Breast epithelium (tissue), 4 donors: ENCODE measurements around the gene ADAMTS2. TPM values are rescaled to one million over a fixed set of nuclear protein-coding genes. Genes with fewer than 3 reads are reported as not detected.

Experiments
- DNase-seq, 2 donors: peaks; one replicate each; pipeline ENCODE4 v3.0.0-alpha.2; 2019; ENCODE audit warnings: low spot score in 2 of 2
- H3K27ac ChIP-seq, 2 donors: fragments of 200-600 bp; sonication (generic) in 1 of 2; one replicate each; pipeline ENCODE4 v1.5.1; 2016 to 2019; ENCODE audit warnings: mild to moderate bottlenecking in 1 of 2
- H3K27me3 ChIP-seq, 2 donors: fragments of 200-600 bp; sonication (generic) in 1 of 2; one replicate each; pipeline versions ENCODE4 v1.5.1 to v1.6.0; 2017 to 2019; ENCODE audit warnings: control low read depth in 1 of 2, mild to moderate bottlenecking in 1 of 2
- H3K36me3 ChIP-seq: fragments of 200-600 bp; one replicate; pipeline ENCODE4 v1.5.1; 2019
- H3K4me1 ChIP-seq, 2 donors: fragments of 200-600 bp; sonication (generic); one replicate each; pipeline ENCODE4 v1.5.1; 2016 to 2019; ENCODE audit warnings: control low read depth in 1 of 2
- H3K4me3 ChIP-seq, 3 donors: fragments of 200-600 bp; sonication (generic); 1 replicate in 2 of 3; 2 replicates in 1 of 3; pipeline ENCODE4 v1.5.1; 2016 to 2019; ENCODE audit warnings: mild to moderate bottlenecking in 3 of 3, moderate library complexity in 2 of 3
- H3K9me3 ChIP-seq, 2 donors: fragments of 200-600 bp; sonication (generic) in 1 of 2; one replicate each; pipeline ENCODE4 v1.5.1; 2016 to 2019; ENCODE audit warnings: control low read depth in 1 of 2
- CTCF ChIP-seq, 3 donors: fragments of 450-650 bp; IDR thresholded peaks; one replicate each; pipeline ENCODE4 v1.5.1; 2016 to 2017; ENCODE audit warnings: antibody characterized with exemption in 3 of 3, mild to moderate bottlenecking in 3 of 3, moderate library complexity in 3 of 3
- POLR2A ChIP-seq: fragments of 450-650 bp; IDR thresholded peaks from one replicate; pipeline ENCODE4 v1.6.1; 2016; ENCODE audit warnings: antibody characterized with exemption, mild to moderate bottlenecking, moderate library complexity
- POLR2AphosphoS5 ChIP-seq, 3 donors: sonication (generic); formaldehyde crosslinking; IDR thresholded peaks; one replicate each; pipeline ENCODE4 v1.6.1; 2017; ENCODE audit warnings: antibody characterized with exemption in 3 of 3
- intact Hi-C: fragments of 100-400 bp; cut with DNase I; formaldehyde crosslinking; loops from one replicate; pipeline ENCODE4 v1.15.1; 2023; ENCODE audit warnings: low total_unique reads
- total RNA-seq, 3 donors: library from RNA; depleted of rRNA; stranded (reverse); fragments of >200 nt; gene quantifications; one replicate each; pipeline ENCODE4 v1.1.0, GENCODE V29; 2016

The ADAMTS2 gene
- total RNA-seq, 3 donors from 2014 or later: 11.3 to 51.8 (median 19.7) TPM

GRCh38 chr5:179164331-179165311, 180.6 kb downstream of the ADAMTS2 start:
- Histone ChIP-seq H3K27ac (no peak overlapping the region), H3K36me3 (no peaks in the 10 kb centered on the region), H3K4me1 (no peaks in the 10 kb centered on the region), H3K9me3 (peaks cover 0 to 11% of the 10 kb centered on the region in 2 donors), H3K4me3 (no peak overlapping the region), H3K27me3 (no peaks in the 10 kb centered on the region)
- intact Hi-C loops: loop anchor here (10.0 kb wide), 2 partner anchors 330 to 1870 kb away; no protein-coding TSS in a partner anchor
- TF ChIP-seq CTCF (IDR thresholded peaks at IDR 0.05) (no peak), POLR2A (no peak), POLR2AphosphoS5 (IDR thresholded peaks at IDR 0.05) (no peak)
- DNase-seq: peak in 1 of 2 donors; percentile 40

DNA sequence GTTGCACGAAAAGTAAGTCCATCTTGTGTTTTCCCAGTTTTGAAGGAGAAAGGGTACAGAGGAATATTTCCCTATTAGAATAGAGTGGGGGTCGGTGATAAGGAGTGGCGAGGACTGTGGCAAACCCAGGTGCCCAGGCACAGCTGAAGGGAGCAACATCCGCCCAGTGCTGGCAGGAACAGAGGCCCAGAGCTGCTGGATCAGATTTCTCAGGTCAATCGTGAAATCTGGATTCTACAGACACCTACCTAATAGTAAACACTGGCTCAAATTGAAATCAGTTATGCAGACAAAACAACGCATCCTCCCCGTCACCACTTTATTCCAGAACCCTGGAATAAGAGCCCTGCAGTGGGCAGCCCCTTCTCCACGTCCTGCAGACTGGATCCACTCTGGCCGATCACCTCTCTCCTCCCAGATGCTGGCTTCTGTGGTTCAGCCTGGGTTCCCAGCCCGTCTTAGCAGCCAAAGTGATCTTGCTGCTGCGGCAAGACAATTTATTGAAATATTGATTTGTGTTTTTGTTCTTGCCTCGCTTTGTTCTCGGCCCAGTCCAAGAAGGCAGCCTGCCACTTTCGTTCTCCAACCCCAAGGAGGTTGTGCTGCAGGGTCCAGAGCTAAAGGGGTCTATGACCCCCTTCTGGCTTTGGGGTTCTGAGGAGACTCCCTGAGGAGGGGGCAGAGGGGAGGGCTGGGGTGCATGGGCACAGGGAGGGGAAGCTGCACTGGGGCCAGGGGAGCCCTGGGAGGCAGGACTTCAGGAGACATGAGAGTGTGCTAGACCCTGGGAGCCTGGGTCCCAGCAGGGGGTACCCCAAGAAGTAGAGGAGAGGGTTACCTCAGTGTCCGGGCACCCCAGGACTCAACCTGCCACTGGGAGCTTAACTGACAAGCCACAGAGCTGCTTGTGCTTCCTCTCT, 181.8 kb downstream of the ADAMTS2 start:
- DNase-seq: peak in 1 of 2 donors; percentile 35
- no peaks in the 10 kb centered on the region for H3K36me3 ChIP-seq
- no peaks in the 10 kb centered on the region for H3K4me1 ChIP-seq
- H3K9me3 ChIP-seq: peaks cover 0 to 11% of the 10 kb centered on the region in 2 donors
- H3K4me3 ChIP-seq: no peak overlapping the region
- TF ChIP-seq POLR2A (no peak), CTCF (IDR thresholded peaks at IDR 0.05) (no peak), POLR2AphosphoS5 (IDR thresholded peaks at IDR 0.05) (no peak)
- H3K27me3 ChIP-seq: no peaks in the 10 kb centered on the region
- intact Hi-C loops: loop anchor here (10.0 kb wide), 2 partner anchors 331 to 1869 kb away; no protein-coding TSS in a partner anchor
- H3K27ac ChIP-seq: no peak overlapping the region

GRCh38 chr5:179162351-179163235, 182.7 kb downstream of the ADAMTS2 start:
- Histone ChIP-seq H3K4me3 (no peak overlapping the region), H3K27ac (no peak overlapping the region), H3K9me3 (peaks cover 0 to 11% of the 10 kb centered on the region in 2 donors), H3K27me3 (no peaks in the 10 kb centered on the region), H3K36me3 (no peaks in the 10 kb centered on the region), H3K4me1 (no peaks in the 10 kb centered on the region)
- DNase-seq: peak in 1 of 2 donors; percentile 42
- intact Hi-C loops: loop anchor here (10.0 kb wide), 2 partner anchors 332 to 1868 kb away; no protein-coding TSS in a partner anchor
- TF ChIP-seq POLR2AphosphoS5 (IDR thresholded peaks at IDR 0.05): no peak
- no peak for TF ChIP-seq CTCF (IDR thresholded peaks at IDR 0.05)
- no peak for TF ChIP-seq POLR2A

- Histone ChIP-seq H3K36me3 (no peaks in the 10 kb centered on the region), H3K27me3 (no peaks in the 10 kb centered on the region), H3K4me3 (no peak overlapping the region), H3K27ac (no peak overlapping the region), H3K9me3 (peaks cover 0 to 11% of the 10 kb centered on the region in 2 donors), H3K4me1 (no peaks in the 10 kb centered on the region)
- DNase-seq: peak in 1 of 2 donors; percentile 6
- TF ChIP-seq POLR2AphosphoS5 (IDR thresholded peaks at IDR 0.05): no peak
- TF ChIP-seq CTCF (IDR thresholded peaks at IDR 0.05): no peak
- intact Hi-C loops: loop anchor here (10.0 kb wide), 2 partner anchors 333 to 1867 kb away; no protein-coding TSS in a partner anchor
Observed at GRCh38 chr5:179161901-179162300, 183.4 kb downstream of the ADAMTS2 start.
